Measurements from ENCODE around the gene SCG2.

DNA sequence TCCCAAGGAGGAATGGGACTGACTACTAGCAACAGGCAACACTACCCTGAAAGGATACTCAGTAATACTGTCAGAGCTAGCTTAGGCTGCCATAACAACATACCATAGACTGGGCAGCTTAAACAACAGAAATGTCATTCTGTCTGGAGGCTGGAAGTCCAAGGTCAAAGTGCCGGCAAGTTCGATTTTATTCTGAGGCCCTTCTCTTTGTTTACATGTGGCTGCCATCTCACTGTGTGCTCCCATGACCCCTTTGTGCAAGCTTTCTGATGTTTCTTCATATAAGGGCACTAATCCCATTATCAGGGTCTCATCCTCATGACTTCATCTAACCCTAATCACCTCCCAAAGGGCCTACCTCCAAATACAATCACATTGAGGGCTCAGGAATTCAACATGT is 30.7 kb upstream of the SCG2 start:
- TF ChIP-seq, protein P1, sequence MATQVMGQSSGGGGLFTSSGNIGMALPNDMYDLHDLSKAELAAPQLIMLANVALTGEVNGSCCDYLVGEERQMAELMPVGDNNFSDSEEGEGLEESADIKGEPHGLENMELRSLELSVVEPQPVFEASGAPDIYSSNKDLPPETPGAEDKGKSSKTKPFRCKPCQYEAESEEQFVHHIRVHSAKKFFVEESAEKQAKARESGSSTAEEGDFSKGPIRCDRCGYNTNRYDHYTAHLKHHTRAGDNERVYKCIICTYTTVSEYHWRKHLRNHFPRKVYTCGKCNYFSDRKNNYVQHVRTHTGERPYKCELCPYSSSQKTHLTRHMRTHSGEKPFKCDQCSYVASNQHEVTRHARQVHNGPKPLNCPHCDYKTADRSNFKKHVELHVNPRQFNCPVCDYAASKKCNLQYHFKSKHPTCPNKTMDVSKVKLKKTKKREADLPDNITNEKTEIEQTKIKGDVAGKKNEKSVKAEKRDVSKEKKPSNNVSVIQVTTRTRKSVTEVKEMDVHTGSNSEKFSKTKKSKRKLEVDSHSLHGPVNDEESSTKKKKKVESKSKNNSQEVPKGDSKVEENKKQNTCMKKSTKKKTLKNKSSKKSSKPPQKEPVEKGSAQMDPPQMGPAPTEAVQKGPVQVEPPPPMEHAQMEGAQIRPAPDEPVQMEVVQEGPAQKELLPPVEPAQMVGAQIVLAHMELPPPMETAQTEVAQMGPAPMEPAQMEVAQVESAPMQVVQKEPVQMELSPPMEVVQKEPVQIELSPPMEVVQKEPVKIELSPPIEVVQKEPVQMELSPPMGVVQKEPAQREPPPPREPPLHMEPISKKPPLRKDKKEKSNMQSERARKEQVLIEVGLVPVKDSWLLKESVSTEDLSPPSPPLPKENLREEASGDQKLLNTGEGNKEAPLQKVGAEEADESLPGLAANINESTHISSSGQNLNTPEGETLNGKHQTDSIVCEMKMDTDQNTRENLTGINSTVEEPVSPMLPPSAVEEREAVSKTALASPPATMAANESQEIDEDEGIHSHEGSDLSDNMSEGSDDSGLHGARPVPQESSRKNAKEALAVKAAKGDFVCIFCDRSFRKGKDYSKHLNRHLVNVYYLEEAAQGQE (IDR thresholded peaks at IDR 0.05; ENCODE audit: borderline replicate concordance) = no peak
- TF ChIP-seq CTCF (IDR thresholded peaks at IDR 0.05; ENCODE audit: poor library complexity, severe bottlenecking) = no peak
- TF ChIP-seq EZH2 (IDR thresholded peaks at IDR 0.05; ENCODE audit: borderline replicate concordance, insufficient read depth, low read length, poor library complexity, severe bottlenecking) = no peak
- no peak for TF ChIP-seq RAD21 (conservative IDR thresholded peaks at IDR 0.05)
- no peak for TF ChIP-seq POLR2AphosphoS5 (IDR thresholded peaks at IDR 0.05)
